Skin of body (tissue), 2 donors: ENCODE measurements around the gene FAM170B. TPM values are rescaled to one million over a fixed set of nuclear protein-coding genes. Genes with fewer than 3 reads are reported as not detected.

Source experiments
- DNase-seq: peaks from one replicate; lab custom pipeline; 2025; lab: John Stamatoyannopoulos, UW
- total RNA-seq: library from RNA; depleted of rRNA; stranded (reverse); fragments of >200 nt; gene quantifications from one replicate; pipeline ENCODE4 v1.2.3, GENCODE V29; 2014

Gene FAM170B
- total RNA-seq, 1 donor from 2014 or later: not detected

- DNase-seq: no peak
These were observed 36.0 kb upstream of the FAM170B start for GRCh38 chr10:49169776-49170175.

- no peak for DNase-seq
These were observed 35.1 kb upstream of the FAM170B start for GRCh38 chr10:49168831-49169500.

DNA sequence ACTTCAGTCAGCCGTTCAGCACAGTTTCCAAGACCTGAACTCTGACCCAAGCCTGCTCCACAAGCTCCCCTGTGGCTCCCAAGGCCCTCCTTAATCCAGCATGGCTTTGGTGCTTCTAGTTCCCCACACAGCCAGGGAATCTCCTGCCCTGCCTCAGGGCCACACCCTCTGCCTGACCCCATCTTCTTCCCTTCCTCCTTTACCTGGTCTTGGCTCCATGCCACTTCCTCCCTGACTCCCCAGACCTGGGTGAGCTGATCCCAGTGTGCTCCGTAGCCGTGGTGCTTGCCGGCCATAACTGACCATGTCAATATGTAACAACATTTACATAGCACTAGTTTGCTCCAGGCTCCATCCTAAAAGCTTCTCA is 34.3 kb upstream of the FAM170B start:
- DNase-seq: no peak

- DNase-seq: no peak
These were observed 33.8 kb upstream of the FAM170B start for GRCh38 chr10:49167425-49168170.

GRCh38 chr10:49166484-49167400 is 32.9 kb upstream of the FAM170B start:
- DNase-seq: no peak

DNA sequence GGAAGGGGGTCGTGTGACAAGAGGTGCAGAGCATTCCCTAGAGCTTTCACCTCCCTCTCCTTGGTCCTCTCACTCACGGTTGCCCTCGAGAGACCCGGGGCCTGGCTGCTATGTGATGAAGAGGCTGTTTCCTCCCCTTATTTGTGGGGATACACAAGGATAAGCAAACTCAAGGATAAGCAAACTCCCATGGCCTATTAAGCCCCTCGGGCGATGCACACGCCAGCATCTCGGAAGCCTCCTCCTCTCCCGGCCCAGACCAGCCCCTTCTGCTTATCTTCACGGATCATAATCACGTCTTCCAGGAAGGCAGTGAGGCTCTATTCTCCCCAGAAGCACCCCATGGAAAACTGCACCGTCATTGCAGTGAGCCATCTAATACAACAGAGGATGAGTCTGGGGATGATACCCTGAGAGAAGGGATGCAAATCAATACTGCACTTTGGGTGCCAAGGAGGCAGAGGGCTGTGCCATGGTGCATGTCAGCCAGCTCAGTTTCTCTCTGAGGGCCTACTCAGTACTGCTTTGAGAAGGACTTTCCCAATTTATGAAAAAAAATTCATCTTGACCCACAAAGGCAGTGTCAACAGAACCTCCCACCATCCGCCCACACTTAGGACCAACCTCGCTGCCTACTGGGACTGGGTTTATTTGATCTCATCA is 32.1 kb upstream of the FAM170B start:
- no peak for DNase-seq

- DNase-seq: no peak
These were observed 31.4 kb upstream of the FAM170B start for GRCh38 chr10:49165259-49165658.

DNA sequence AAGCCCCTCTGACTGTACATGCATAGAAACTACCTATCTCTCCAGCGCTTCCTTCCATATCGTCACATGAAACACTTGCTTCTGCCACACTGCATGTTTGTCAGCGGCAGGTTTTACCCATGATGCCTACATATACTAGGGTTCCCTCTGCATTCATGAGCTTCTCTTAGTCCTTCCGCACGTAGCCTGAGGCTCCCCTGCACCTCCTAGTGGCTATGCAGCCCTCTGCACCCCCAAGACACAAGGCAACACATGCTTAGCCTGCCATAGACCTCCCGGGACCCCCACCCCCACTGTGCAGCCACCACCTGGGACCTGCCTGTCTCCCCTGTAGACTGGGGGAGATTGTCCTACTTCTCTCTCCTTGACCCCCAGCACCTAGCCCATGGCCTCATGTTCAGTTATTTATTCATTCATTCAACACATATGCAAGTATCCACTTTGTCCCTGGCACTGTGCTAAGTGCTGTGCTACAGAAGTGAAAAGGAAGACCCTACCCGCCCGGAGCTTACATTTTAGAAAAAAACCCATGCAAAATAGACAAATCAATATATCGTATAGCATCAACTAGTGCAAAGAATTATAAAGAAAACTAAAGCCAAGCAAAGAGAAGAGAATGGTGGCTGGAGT is 30.9 kb upstream of the FAM170B start:
- DNase-seq: no peak

GRCh38 chr10:49163741-49164140 is 29.9 kb upstream of the FAM170B start:
- DNase-seq: no peak

GRCh38 chr10:49162761-49163310 is 29.0 kb upstream of the FAM170B start:
- DNase-seq: no peak

- no peak for DNase-seq
These were observed 28.2 kb upstream of the FAM170B start for GRCh38 chr10:49162063-49162462.

GRCh38 chr10:49161411-49161997 is 27.7 kb upstream of the FAM170B start:
- peak; percentile 36 for DNase-seq

GRCh38 chr10:49160814-49161213 is 27.0 kb upstream of the FAM170B start:
- no peak for DNase-seq

DNA sequence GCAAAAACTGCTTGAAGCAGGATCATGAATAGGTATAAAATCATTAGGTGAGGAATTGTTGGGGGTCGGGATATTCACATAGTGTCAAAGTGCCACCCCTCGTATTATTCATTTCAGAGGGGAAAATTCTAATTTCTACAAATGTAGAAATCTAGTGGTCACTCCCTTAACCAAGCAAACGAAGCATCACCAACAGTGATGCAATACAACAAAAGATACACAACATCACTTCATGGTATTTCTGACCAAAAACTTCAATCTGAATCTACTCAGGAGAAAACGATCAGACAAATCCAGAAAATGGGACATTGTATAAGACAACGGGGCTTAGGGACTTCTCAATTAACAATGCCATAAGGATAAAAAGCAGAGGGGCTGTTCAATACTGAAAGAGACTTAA is 26.3 kb upstream of the FAM170B start:
- no peak for DNase-seq

GRCh38 chr10:49158915-49159314 is 25.1 kb upstream of the FAM170B start:
- DNase-seq: no peak

DNA sequence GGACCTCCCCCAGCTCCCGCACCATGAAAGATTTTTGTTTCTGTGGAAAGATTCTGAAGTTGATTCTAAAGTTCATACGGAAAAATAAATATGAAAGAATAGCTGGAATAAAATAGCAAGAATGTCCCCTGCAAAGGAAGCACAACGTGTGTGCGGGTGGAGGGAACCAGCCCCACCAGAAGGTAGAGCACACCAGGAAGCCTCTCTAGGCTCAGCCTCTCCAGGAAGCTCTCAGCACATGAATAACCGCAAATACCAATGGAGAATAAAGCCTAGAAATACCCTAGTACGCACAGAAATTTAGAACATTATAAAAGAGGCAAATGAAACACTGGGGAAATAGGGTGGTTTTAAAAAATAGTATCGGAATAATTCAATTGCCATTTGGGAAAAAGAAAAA is 24.6 kb upstream of the FAM170B start:
- DNase-seq: no peak

DNA sequence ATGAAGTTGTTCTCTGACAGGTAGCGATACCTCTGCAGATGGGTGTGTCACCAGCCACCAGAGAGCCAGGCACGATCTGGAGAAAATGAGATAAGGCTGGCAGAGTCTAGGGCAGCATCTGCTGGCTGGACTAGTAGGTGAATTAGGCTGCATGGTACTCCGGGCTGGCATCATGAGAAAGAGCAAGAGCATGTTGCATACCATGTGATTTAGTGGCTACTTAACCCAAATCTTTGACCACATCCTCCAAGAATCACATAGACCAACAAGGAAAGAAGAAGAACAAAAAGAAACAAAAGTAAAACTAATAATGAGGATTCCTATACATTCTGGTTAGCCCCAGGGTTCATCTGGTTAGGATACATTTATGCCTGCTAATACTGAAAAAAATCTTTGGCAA is 23.4 kb upstream of the FAM170B start:
- no peak for DNase-seq

- DNase-seq: no peak
These were observed 20.8 kb upstream of the FAM170B start for GRCh38 chr10:49154641-49155040.

- DNase-seq: no peak
These were observed 20.1 kb upstream of the FAM170B start for GRCh38 chr10:49153971-49154370.

DNA sequence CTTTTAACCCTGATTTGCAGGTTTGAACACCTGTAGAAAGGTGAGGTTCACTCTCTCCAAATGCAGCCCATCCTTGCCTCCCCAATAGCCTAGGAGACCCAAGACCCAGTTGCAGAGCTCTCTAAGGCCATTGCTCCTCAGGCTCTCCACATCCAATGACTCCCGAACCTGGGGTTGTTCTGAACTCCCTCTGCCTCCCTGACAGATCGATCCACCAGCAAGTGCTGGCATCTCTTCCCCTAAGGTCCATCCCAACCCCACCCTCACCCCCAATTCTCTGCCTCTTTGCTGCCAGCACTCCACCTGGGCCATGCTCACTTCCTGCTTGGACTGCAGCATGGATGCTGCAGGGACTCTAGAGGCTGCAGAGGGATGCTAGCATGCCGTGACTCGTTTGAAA is 19.3 kb upstream of the FAM170B start:
- no peak for DNase-seq
